ENCODE results near the gene PFDN2.

Gene PFDN2

DNA sequence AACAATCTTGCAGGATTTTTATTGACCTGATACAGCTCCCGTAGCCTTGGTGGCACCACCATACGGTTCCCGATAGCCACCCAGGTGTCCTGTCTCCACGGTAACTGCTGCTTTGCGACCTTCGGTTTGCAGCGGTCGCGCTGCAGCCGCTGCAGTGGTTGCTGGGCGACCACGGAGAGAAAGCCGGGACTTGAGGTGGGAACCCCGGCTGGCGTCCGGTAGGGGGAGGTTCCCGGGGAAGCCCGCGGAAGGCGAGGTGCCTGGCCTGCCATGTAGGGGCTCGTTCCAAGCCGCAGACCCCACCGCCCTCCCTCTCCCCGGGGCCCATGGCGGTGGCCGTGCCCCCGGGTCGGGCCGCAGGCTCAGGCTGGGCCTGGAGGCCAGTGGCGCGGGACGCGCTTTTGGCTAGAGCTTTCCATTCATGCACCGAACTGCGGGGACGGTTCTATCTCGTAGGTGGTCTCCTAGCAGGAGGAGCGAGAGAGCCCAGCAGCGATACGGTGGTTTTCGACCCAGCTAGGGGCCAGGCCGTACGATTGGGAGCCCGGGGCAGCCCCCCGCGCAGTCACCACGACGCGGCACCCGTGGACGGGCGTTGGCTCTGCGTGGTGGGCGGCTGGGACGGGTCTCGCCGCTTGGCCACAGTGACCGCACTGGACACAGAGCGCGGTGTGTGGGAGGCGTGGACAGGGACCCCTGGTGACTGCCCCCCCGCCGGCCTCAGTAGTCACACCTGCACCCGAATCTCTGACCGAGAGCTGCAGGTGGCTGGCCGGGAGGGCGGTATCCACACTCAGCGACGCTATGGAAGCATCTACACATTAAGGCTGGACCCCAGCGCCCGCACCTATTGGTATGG lies 19.4 kb downstream of the PFDN2 start, which contains the start of gene KLHDC9:
TSS of gene KLHDC9 (plus strand) at position 152 of the 859 bp plus-strand sequence. CDS start at position 327, 175 bp downstream.
- peak; percentile 89 to 90 for DNase-seq

- no peak for DNase-seq
Measured at GRCh38 chr1:161096530-161096929, 21.3 kb downstream of the PFDN2 start.

- no peak for DNase-seq
Measured at GRCh38 chr1:161096015-161096414, 21.8 kb downstream of the PFDN2 start.

GRCh38 chr1:161095230-161095629 lies 22.6 kb downstream of the PFDN2 start:
- no peak for DNase-seq

DNA sequence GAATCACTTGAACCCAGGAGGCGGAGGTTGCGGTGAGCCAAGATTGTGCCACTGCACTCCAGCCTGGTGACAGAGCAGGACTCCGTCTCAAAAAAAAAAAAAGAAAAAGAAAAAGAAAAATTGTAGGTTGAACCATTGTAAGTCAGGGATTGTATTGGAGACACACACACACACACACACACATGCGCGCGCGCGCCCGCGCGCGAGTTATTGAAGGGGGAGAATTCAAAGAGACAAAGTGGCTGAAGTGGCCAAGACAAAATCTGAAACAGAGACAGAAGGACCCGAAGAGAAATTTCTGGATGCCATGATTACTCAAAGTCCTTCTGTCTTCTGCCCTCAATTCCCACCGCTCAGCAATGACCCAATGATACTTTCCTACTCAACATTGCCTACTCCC lies 23.4 kb downstream of the PFDN2 start:
- DNase-seq, result no peak

DNA sequence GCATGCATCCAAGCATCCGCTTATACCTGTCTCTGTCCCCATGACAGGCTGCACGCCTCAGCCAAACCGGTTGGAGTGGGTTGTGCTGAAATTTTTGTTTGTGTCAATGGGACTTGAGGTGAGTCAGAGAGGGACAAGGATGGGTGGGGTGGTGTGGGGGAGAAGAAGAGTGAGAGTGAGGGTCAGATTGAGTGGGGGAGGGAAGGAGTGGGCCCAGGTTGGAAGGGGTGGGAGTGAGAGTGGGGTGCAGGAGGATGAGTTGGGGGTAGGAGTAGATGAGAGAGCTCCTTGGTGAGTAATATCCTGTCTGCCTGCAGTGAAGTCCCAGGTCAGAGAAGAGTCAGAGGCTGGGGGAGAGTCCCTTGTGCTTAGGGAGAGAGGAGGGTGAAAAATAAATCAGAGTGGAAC lies 25.2 kb downstream of the PFDN2 start:
- no peak for DNase-seq

DNA sequence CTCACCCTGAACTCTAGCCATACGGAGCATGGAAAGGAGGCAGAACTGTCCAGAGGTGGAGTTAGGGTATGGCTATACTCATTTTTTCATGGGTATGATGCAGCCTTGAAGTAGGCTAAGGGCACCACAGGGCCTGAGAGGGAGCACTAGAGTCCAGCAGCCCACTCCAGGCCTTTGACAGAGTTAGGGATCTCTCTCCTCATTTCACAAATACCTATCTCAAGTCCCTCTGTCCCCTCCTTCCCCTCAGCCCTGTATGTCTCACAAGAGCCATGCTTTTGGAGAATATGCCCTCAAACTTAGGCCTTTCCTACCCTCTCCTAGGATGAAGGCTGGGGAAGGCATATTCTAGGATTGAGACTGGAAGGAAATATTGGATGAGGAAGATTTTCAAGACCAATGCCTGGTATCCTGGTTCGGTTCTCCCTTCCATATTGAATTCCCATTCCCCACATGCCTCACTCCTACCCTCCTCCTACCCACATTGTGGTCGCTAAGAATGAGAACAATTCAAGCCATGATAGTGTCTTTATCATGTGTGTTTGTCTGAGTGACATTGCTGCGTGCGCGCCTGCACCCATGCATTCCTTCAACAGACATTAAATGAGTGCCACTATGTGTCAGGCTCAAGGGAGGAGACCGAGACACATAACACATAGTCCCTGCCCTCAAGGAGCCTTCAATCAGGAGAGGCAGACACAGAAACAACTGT lies 25.9 kb downstream of the PFDN2 start:
- DNase-seq, result no peak

DNA sequence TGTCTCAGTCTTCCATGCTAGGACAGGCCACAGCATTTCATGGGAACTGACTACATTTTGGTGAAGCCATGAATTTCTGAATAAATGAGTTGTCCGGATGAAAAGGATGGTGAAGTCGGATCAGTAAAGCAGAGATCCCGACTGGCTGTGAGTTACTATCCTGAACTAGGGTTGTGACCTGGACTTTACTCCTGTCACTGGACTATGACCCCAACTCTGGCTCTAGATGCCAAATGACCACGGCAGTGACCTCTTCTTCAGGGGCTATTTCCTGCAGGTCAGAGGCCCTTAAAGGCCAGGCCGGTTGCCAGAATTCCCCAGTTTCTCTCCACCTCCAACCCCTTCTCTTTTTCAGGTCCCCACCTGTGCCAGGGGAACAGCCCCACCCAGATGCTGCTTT lies 26.7 kb downstream of the PFDN2 start:
- DNase-seq, result no peak

DNA sequence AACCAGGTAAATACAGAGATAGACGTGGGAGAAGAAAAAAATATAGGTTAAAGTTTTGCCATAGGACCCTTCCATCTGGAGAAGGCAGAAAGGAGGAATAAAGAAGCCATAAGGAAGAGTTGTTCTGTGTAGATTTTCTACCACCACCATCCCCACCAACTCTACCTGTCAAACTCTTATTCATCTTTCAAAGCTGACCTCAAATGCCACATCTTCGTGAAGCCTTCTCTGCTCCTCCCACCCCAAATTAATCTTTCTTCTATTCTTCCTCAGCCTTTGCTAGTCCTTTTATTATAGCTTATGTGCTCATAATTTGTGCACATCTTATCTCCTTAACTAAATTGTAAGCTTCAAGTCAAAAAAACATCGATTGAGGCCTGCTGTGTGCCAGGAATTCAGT lies 27.2 kb downstream of the PFDN2 start:
- no peak for DNase-seq

DNA sequence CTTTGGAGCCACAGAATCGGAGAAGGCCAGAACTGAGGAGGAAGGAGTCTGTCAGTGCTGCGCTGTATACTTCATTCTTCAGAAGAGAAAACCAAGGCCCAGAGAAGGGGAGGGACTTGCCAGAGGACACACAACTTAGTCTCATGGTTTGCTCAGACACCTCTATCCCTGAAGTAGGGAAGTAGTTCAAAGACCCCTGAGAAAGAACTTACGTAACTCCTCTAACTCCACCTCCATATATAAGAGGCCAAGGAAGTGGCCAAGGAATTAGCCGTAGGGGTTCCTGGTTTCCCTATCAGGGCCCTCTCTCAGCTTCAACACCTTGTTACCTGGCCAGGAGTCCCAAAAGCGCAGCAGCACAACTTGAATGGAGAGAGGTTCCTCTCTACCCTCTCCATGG lies 27.9 kb downstream of the PFDN2 start:
- no peak for DNase-seq

DNA sequence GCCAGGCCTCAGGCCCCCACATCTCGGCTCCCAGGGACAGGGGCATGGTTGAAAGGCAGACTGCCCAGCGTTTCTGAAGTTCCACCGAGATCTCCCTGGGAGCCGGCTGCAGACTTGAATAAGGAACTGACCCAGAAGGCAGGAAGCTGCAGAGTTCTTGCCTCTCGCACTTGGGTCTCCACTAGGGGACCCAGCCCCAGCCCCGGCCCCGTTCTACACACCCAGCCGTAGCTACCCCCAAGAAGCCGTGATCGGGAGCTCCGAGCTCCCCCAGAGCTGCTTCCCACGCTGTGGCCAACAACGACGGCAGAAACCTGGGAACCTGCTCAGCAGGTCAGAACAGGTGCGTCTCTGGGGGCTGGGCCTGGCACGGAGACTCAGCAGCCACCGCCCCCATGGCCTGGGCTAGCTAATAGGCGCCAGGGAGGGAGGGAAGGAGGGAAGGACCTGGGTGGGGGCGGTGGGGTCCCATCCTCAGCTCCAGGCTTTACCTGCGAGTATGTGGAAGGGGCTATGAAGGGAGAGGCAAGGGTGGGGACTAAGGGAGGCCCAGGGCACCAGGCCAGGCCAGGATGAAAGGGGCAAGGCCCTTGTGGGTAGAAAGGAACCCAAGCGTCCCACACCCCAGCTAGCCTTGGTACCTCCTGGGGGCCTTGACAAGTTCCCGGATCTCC lies 28.4 kb downstream of the PFDN2 start, which contains the start of gene NECTIN4:
TSS of gene NECTIN4 (minus strand) at position 308 of the 674 bp plus-strand sequence. CDS start at position 46, 262 bp downstream.
- DNase-seq, result no peak

DNA sequence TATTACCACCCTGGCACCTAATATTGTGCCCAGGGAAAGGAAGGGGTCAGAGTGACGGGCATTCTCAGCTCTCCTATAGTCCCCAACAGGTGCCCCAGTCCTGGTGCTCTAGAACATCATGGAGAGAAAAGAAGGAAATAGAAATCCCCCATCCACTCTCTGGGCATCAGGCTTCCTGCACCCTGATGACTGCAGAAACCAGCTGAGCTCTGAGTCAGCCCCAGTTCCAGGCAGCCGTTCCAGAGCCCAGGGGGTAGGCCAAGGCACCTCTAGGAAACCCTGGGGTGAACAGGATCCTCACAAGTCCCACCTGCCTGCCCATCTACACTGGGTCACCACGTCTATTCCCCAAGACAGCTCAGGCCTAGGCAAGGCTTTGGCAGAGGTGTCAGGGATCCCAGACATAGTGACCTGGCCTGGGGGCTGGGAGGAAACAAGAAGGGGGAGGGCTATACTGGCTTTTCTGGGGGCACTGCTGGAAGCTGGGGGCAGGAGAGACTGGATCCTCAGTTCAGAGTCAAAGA lies 29.2 kb downstream of the PFDN2 start:
- DNase-seq, result no peak

- no peak for DNase-seq
Measured at GRCh38 chr1:161086457-161086856, 31.4 kb downstream of the PFDN2 start.

GRCh38 chr1:161085165-161085564 lies 32.7 kb downstream of the PFDN2 start:
- DNase-seq, result no peak

GRCh38 chr1:161084597-161084988 lies 33.2 kb downstream of the PFDN2 start:
- DNase-seq, result no peak

GRCh38 chr1:161083748-161084596 lies 33.9 kb downstream of the PFDN2 start:
- no peak for DNase-seq

- DNase-seq, result no peak
Measured at GRCh38 chr1:161082996-161083747, 34.7 kb downstream of the PFDN2 start.

GRCh38 chr1:161082483-161082882 lies 35.4 kb downstream of the PFDN2 start:
- no peak for DNase-seq

DNA sequence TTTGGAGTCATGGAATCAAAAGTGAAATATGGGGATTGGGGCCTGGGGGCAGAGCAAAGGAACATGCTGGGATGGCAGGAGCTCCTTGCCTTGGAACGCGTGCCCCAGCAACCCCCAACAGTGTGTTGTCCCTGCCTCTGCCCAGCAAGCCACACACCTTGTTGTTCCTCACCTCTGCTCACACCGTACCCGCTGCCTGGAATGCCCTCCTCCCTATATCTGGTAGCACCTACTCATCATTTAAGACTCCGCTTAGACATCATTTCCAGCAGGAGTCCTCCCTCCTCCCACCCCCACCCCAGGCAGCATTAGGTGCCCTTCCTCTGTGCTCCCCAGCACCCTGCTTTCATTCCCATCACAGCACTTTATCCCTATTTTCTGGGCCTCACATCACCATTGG lies 36.3 kb downstream of the PFDN2 start:
- DNase-seq, result no peak

- no peak for DNase-seq
Measured at GRCh38 chr1:161080441-161081405, 37.1 kb downstream of the PFDN2 start.

Measured in NCI-H1930 (cell line).